NCI-H2227 (cell line): ENCODE results near the gene HOXA2.

Source experiments
- DNase-seq: peaks from one replicate; lab custom pipeline; 2025; ENCODE audit not compliant: unreplicated experiment; lab: John Stamatoyannopoulos, UW

The HOXA2 gene

DNA sequence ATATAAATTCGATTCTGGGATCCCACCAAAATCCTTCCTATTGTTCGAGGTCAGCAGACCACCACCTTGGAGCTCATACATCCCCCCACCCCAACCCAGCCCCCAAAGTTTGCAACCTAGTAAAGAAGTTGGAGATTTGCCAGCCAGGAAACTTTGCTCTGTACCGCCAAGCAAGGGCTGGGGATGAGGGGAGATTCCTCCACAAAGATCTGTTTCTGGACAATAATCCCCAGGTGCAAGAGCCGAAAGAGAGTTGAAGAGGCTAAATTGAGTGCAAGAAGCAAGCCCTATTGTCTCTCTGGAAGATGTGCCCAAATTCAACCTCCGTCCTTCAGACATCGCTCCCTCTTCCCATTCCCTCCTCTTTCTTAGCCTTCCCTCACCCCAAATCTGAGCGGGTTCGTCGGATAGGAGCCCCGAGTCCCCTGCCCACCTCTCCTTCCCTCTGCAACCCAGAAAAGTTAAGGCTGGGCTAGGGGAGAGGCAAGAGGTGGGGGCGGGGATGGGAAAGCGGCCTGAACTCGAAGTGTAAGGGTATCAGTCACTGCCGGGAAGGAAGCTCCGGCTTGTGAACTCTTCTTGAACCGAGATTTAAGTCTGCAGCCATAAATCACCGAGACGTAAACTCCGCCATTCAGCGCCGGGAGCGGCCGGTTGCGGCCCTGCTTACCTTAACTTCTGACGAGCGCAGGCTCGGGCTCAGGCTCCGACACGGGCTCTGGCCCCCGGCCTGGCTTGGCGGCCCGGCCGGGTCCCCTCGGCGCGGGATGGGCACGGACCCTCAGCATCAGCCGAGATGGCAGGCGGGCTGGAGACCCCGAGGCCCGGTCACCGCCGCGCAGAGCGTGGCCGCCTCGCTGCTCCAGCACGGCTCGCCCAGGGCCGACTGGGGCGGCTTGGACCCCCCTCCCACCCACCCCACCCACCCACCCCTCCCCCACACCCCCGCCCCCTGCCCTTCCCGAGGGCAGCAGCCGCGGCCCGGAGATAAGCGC lies 10.8 kb upstream of the HOXA2 start:
- DNase-seq = no peak

DNA sequence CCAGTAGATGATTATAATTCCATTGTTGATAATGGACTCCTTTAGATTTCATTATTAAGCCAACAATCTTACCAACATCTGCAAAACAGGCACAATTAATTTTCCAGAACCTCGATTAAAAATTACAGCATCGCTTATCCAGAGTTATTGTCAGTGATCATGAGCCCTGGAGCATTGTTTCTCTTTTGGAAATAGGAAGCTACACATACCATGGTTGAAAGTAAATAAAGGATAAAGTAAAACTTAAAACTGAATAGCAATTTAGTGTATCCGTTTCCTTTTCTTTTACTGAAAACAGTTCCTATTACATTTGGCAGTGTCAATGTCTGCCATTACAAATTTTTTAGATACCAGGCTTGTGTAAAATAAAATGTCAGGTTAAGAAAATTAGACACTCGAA lies 9.9 kb upstream of the HOXA2 start:
- DNase-seq = no peak

DNA sequence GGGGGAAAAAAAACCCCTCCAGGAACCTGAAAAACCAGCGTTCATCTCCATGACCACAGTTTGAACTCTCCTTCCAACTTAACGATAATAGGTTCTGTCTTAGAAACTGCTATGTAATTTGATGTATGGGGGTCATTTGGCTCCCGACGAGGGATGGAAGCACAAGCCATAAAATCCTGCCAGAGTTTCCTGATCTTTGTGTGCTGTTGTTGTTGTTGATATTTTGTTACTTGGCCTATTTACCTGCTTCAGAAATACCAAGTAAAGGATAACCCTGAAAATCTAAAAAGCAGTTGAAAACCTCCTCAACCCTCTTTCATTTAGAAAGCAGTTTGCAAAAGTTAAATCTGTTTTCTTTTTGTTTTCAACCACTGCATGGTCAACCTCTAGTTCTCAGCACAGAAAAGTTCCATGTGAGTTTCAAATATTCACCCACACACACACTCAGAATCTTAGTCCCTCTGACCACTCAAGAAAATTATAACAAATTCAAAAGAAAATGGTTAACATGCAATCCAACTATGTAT lies 9.3 kb upstream of the HOXA2 start:
- DNase-seq = no peak

DNA sequence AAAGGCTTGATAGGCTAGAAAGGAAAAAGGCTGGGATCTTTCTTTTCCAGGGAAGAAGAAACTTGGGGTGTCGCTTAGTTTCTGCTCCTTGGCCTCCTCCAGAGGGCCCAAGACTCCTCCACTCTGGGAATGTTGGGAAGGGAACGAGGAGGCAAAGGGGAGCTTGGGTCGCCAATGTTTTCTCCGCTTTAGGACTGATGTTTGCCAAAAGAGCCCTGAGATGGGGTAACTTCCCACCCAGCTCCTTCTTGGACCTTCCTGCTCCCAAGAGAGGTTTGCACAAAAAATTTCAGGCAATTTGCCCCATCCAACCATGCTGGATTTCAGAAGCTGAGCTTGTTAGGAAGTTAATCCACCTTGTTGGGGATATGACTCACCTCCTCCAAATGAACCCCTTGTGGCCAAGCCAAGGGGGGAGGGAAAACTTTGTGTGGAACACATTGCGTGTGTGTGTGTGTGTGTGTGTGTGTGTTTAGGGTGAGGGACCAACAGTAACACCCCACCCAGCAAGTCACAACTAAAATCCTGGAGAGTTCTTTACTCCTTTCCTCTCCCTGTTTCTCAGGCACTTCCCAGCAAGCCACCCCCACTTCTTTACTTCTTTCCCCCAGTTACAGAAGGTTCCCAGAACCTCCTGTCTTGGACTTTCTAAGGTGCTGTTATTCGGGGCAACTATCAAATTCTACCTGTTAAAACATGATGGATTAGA lies 8.7 kb upstream of the HOXA2 start:
- no peak for DNase-seq

DNA sequence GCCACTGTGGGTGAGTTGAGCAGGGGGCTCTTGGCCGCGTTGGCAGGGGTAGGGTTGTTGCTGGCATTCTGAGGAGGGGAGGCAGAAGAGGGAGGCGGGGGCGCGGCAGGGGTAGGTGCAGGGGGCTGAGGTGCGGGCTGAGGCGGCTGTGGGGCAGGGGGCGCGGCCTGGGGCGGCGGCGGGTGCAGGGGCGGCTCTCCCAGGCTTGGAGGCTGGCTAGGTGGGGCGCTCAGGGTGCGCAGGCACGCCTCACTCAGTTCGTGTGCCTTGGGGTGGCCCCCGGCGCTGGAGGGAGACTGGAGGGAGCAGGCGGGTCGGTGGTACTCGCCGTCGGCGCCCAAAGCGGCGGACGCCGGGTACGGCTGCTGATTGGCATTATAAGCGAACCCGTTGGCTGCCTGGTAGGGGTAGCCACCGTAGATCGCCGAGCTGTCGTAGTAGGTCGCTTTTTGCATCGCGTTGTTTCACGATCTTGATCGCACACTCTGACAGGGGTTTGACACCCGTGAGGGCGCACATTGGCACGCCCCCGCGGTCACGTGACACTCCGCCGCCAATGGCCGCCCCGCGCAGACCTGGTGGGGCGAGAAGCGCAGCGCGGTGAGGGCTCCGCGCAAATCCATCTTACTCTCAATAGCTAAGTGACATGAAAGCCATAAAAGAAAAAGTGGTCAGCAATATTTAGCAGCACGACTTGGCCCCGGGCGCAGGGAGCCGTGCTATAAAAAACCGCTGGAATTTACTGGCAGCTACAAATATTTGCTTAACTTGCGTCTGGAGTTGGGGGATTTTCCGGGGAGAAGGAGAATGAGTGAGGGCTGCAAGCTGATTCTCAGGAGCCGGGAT lies 7.9 kb upstream of the HOXA2 start:
- no peak for DNase-seq

DNA sequence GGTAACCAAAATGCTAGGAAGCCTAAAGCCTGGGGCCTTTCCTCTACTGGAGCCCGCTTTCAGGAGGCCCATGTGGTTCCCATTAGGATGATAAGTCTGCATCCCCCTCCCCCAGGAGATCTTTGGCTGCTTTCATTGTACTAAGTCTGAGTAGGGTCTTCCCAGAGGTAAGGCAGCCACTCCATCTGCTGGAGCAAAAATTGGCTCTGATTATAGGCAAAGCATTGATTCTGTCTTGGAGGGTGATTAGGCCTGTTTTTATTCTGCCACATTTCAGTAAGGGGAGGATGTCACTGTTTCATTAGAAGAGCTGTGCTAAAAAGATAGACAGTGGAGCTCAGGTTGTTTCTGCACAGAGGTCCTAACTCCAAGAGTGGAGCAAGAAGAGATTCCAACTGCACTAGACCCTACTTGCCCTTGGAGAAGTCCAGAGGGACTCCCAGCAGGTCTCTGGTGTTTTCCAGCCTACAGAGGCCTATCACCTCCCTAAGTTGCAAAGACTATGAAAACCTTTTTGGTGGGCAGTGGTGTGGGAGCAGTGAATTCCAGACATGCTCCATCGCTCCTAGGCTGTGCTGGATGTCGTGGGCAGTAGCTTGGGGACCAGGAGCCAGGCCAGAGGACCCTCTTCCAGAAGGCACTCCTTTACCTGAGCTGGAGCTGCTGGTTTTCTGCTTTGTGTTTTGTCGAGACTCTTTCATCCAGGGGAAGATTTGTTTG lies 7.1 kb upstream of the HOXA2 start:
- no peak for DNase-seq

DNA sequence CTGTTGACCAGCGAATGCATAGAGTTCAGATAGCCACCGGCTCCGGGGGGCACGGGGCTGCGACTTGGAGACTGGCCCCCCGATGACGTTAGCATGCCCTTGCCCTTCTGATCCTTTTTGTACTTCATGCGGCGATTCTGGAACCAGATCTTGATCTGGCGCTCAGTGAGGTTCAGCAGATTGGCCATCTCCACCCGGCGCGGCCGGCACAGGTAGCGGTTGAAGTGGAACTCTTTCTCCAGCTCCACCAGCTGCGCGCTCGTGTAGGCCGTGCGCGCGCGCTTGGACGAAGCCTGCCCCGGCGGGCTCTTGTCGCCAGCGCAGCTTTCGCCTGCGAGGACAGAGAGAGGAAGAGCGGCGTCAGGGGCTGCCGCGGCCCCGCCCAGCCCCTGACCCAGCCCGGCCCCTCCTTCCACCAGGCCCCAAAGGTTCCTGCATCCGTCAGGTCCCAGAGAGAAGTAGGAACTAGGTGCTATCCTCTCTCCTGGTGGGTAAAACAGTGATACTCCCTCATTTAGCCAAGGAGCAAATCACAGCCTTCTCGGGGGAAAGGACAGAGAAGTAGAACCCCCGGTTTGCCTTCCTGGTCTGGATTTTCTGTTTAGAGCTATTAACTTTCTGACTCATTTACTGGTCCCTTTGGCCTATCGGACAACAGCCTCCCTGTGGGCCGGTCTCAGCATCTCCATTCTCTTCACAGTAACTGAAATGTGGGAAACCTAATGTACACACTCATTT lies 6.1 kb upstream of the HOXA2 start:
- DNase-seq = no peak

DNA sequence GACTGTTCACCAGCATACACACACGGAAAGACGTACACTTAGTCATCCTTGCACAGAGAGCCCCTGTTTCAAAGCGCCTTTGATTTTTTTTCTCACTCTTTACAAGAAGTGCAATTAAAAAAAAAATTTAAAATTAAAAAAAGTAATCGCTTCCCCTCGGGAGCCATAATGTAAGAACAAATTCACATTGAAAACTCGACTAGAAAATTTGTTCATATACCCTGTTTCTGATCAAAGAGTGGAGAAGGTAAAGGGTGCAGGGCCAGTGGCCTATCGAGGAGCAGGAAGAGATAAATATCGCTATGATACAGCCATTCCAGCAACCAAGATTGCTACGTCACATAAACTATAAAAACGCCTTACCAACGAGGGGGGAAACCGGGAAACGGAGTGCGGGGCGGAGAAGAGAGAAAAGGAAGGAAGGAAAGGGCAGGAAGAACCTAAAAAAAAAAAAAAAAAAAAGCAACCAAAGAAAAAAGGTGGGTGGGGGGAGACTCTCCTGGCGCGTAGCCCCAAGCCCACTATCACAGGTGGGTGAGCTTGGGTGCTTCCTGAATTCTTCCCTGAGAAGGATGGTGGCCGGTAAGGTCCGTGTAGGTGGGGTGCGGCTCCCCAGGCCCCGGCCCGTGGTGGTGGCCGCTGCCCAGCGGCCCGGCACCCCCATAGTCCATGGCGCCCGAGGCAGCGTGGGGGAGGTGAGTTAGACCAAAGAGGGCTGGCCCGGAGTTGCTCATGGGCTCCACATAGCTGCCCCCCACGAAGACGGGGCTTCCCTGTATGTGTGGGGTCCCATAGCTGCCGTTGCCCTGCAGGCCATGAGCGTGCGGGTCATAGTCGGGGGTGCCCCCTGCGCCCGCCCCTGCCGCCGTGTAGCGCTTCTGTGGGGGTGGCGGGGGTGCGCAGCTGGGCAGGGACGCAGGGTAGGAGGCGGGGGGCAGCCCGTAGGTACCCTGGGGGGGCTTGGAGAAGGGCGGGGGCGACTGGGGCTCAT lies 5.2 kb upstream of the HOXA2 start:
- no peak for DNase-seq

DNA sequence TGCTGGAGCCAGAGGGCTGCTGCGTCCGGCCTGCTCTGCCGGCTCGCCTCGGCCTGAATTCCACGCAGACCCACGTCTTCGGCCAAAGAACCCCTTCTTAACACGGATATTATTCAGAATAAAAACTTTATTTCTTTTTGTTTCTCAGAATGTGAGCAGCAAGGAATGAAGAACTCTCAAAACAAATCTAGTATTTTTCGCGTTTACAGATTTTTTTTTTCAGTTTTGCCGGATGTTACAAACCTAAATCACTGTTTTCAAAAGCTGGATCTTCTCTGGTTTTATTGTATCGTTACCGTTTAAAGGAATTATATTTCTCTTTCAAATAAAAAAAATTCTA lies 4.4 kb upstream of the HOXA2 start:
- DNase-seq = no peak

DNA sequence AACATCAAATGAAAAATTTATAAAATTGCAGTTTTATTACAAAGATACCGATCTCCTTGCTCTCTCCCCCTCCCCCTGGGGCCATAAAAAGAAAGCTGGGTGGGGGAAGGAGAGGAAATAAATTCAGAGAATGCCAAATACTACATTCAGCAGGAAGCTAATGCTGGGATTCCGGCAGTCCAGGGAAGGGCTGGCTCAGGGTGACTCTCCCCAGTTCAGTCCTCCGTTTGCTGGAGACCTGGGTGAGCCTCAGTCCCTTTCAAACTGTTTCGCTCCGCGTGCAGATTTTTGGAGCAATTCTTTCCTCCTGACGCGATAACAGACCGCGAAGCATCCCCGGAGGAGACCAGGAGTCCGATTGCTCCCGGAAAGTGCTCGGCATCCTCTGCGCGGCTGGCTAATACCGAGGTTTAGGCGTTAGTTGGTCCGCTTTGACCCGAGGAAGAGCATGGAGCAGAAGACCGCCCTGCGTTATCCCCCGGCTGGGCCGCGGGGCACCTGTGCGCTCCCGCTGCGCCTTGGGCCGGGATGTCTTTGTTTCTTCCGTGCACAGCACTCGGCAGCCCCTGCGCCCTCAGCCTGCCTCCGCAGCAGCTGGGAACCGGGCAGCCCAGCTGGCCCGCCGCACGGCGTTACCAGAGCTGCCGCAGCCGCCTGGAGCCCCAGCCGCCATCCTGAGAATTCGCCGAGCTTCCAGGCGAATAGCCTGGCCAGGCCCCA lies 3.9 kb upstream of the HOXA2 start:
- DNase-seq = peak; percentile 16

DNA sequence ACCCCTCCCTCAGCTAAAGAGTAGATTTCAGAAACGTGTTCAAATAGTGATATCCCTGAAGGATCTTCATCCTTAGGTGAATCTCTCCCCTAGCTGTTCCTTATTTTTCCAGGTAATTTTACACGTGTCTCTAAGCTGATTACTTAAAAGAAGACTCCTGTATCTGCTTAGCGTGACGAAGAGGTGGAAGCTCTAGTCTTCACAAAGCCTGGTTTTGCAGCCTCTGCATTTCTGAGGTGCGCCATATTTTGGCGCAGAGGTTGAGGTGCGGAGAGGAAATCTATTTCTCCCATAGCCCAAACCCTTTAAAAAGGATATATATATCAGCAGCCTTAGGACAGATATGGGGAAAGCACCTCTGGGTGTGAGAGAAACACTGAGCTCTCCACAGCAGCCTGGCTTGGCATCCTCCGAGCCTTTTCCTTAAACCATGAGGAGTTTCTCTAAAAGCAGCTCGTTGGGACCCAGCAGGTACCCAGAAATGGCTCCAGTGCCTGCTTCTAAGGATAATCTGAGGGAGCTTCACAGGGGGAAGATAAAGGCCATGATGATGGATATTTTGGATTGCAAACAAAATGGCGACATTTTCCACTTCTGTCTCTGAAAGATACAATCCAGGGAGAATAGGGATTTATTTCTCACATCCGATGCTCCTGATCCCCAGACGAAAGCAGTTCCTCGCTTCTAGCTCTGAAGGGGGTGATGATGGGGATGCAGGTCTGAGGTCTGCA lies 3.0 kb upstream of the HOXA2 start:
- no peak for DNase-seq

DNA sequence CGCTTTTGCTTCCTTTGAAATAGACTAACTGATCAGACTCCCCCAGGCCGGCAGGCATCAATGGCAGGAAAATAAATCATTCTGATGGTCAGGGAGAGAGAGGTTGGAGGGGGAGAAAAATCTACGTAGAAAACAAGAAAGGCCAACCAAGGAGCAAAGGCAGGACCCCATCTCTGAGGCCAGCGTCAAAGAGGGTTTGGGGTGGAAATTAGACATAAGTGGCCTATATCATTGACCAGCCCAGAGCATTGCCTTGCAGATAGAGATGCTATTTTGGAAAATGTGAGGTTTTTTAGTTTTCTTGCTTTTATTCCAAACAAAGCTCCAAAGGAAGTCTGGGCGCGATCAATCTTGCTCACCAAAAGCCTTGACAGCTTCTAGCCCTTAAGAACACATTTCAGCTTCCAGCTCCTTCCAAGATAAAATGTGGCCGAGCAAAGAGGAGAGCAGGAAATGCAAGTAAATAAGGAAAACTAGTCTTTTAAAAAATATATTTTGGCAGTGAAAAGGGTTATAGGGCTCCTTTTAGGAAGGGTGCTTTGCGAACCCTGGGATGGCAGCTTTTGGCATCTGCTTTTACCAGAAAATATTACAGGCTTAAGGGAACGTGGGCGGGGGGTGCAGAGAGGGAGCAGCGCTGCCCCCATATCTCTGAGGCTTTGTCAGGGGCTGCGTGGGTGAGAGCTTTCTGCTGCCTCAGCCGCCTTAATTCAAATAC lies 2.0 kb upstream of the HOXA2 start:
- no peak for DNase-seq

DNA sequence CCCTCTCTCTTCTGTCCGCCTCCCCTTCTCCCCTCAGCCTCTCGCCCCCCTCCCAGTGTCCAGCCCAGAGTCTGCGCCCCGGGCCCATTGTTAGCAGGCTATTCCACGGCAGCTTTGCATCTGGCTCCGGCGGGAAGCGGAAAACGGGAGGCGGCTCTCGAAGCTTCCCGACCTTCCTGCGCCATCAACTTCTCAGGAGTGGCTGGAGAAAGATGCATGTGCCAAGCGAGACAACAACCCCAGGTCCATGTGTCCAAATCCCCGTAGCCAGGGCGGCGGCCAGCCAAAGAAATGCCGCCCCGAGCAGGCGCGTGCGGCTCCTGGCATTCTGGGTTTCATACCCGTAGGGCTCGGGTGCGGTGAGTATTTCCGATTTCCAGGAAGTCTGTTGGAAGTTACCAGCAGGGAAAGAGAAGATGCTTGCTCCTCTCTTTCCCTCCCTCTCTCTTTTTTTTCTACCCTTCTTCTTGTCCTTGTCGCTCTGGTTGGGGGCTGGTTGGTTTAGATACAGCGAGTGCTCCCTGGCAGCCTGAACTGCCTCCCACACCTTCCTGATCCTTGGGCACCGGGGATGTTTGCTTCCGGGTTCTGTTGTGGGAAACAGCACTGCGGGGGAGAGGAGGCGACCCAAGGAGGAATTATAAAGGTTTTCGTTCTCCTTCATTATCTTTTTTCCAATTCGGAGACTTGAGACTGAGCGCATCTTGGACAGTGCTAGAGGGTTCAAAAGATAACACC lies 1.2 kb upstream of the HOXA2 start:
- no peak for DNase-seq

DNA sequence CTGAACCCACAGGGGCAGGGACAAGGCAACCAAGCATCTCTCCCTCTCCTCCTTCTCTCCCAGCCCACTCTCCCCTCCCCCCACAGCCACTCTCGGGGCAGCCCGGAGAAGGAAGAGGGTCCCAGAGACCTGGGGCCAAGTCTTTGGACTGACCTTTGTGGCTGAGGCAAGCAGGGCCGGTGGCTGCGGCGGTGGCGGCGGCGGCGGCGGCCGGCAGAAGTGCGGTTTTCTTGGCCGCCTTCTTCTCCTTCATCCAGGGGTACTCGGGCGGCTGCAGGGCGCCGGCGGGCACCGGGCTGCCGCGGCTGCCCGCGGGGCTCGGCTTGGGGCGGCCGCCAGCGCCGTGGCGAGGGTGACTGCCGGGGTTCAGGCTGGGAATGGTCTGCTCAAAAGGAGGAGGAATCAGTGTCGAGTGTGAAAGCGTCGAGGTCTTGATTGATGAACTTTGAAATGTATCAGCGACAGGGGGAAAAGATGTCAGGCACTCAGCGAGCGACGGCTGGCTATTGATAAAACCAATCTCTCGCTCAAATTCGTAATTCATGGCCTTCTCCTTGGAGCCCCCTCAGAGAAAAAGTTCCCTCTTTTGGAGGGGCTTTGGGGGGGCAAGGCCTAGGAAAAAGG lies 414 bp downstream of the HOXA2 start:
- no peak for DNase-seq

DNA sequence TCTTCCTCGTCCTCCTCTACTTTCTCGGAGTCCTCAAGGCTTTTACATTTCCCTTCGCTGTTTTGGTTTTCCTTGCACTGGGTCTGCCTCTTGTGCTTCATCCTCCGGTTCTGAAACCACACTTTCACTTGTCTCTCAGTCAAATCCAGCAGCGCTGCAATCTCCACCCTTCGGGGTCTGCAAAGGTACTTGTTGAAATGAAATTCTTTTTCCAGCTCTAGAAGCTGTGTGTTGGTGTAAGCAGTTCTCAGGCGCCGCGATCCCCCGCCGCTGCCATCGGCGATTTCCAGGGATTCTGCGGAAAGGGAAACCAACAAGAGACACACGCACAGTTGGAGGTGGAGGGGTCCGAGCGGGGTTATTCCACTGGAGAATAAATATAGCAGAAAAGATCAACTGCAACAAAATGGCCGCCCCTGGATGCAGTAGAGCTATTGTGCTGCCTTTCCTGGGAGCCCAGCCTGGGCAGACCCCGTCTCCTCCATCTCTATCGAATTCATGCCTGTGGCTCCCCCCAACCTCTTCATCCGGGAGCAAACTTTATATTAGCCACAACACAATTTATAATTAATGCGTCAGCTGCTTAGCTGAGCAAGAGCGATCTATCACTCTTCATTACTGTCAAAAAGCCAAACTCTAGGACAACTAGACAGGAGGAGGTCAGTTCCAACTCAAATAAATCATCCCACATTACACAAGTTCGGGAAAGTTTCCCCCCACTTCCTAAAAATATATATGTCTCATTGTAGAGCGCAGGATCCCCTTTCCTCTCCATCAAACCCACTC lies 1.1 kb downstream of the HOXA2 start:
- no peak for DNase-seq
